Measurements from ENCODE around the gene KIF21A. TPM values are rescaled to one million over a fixed set of nuclear protein-coding genes. Genes with fewer than 3 reads are reported as not detected.

Gene KIF21A
- total RNA-seq, 6 experiments from 2014 or later = 0.55 to 2.7 (median 0.83) TPM

DNA sequence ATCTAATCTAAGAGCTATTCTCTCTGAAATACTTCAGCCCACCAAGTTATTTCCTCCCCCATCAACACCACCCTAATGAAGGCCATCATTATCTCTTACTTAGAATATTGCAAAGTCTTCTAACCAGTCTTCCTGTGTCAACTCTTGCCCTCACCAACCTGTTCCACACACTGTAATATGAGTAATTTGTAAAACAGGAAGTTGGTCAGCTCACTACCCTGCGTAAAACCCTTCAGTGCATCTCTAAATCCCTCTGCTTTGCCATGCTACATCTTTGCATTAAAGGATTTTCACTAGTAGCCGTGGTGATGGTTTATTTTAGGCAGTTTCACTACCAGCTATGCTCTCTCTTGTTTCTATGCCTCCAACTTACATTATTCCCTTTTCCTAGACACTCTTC lies 70.0 kb downstream of the KIF21A start:
- Mint-ChIP-seq H3K36me3 (ENCODE audit: low read depth) (no peaks in the 10 kb centered on the region), H3K4me1 (ENCODE audit: low read depth) (peaks cover 4% of the 10 kb centered on the region; the same call in 1 of the 2 replicates), H3K27me3 (ENCODE audit: insufficient read depth) (no peaks in the 10 kb centered on the region), H3K9me3 (no peaks in the 10 kb centered on the region; the same call in 1 of the 2 replicates), H3K4me3 (peak overlapping the region; percentile 3), H3K27ac (no peak overlapping the region; the same call in 1 of the 2 replicates)
- TF ChIP-seq, protein P1, sequence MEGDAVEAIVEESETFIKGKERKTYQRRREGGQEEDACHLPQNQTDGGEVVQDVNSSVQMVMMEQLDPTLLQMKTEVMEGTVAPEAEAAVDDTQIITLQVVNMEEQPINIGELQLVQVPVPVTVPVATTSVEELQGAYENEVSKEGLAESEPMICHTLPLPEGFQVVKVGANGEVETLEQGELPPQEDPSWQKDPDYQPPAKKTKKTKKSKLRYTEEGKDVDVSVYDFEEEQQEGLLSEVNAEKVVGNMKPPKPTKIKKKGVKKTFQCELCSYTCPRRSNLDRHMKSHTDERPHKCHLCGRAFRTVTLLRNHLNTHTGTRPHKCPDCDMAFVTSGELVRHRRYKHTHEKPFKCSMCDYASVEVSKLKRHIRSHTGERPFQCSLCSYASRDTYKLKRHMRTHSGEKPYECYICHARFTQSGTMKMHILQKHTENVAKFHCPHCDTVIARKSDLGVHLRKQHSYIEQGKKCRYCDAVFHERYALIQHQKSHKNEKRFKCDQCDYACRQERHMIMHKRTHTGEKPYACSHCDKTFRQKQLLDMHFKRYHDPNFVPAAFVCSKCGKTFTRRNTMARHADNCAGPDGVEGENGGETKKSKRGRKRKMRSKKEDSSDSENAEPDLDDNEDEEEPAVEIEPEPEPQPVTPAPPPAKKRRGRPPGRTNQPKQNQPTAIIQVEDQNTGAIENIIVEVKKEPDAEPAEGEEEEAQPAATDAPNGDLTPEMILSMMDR (IDR thresholded peaks at IDR 0.05) = no peak
- DNase-seq = no peak

DNA sequence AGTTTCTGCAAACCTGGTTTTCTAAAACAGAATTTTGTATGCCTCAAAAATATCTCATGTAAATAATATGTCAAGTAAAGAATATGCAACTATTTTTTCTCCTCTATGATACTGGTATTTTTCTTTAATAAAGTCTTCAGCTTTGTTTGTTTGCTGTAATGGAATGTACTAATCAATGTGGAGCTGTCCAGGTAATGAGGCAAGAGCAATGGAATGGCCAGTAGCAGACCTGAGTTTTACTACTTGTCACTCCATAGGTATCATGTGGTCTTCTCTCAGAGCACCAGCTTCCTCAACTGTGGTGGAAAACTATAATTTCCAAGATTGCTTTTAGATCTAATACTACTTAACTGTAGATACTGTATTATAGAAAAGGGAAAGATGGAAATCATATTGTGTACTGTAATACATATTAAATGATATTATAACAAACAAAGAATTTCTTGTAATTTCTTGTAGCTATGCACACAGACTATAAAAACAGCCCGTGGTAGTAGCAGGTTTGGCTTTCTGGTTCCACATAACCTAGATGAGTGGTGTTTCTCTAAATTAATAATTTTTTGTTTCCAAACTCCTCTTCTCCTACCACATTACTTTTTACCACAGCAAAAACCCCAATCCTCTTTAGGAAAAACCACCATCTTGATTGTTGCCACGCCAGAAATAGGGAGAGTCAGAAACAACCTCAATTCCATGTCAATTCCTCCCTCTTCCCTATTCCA lies 70.6 kb downstream of the KIF21A start:
- DNase-seq = no peak
- H3K36me3 Mint-ChIP-seq (ENCODE audit: low read depth) = no peaks in the 10 kb centered on the region
- H3K4me1 Mint-ChIP-seq (ENCODE audit: low read depth) = peaks cover 4% of the 10 kb centered on the region; the same call in 1 of the 2 replicates
- no peak overlapping the region for H3K4me3 Mint-ChIP-seq
- no peaks in the 10 kb centered on the region; the same call in 1 of the 2 replicates for H3K9me3 Mint-ChIP-seq
- H3K27ac Mint-ChIP-seq = no peak overlapping the region
- TF ChIP-seq, protein P1 (IDR thresholded peaks at IDR 0.05) = no peak
- H3K27me3 Mint-ChIP-seq (ENCODE audit: insufficient read depth) = no peaks in the 10 kb centered on the region

DNA sequence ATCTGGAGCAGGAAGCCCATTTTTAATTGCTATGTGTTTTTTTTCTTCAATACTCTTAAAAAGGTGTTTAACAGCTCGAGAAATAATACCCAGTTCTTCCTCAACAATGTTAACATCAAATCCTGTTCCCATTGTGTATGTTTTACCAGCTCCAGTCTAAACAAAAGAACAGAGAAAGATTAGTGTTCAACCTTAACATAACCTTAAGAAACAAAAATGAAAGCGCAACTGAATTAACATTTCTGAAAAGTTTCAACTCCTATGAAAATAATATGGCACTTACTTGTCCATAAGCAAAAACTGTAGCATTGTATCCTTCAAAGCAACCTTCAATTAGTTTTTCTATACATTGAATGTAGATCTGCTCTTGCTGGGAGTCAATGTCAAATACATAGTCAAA lies 73.2 kb downstream of the KIF21A start:
- Mint-ChIP-seq H3K4me1 (ENCODE audit: low read depth) (peaks cover 4% of the 10 kb centered on the region; the same call in 1 of the 2 replicates), H3K36me3 (ENCODE audit: low read depth) (no peaks in the 10 kb centered on the region), H3K27me3 (ENCODE audit: insufficient read depth) (no peaks in the 10 kb centered on the region; the same call in 1 of the 2 replicates), H3K9me3 (no peaks in the 10 kb centered on the region), H3K27ac (no peak overlapping the region), H3K4me3 (no peak overlapping the region)
- DNase-seq = no peak
- TF ChIP-seq, protein P1 (IDR thresholded peaks at IDR 0.05) = no peak

DNA sequence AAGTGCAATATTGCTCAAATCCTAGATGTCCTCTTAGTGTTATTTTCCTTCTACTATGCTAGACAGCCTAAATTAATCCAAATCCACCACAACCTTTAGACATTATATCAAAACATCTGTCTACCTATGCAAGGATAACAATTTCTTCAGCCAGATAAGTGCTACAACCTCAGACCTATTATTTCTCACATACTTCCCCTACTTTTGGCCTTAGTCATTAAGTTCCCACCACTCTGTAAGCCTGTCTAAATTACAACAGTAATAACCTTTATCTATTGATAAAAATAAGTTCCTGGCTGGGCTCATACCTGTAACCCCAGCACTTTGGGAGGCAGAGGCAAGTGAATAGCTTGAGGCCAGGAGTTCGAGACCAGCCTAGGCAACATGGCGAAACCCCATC lies 74.0 kb downstream of the KIF21A start:
- TF ChIP-seq, protein P1 (IDR thresholded peaks at IDR 0.05) = no peak
- Mint-ChIP-seq H3K27ac (no peak overlapping the region), H3K36me3 (ENCODE audit: low read depth) (no peaks in the 10 kb centered on the region), H3K4me3 (no peak overlapping the region), H3K9me3 (no peaks in the 10 kb centered on the region), H3K4me1 (ENCODE audit: low read depth) (peaks cover 4% of the 10 kb centered on the region; the same call in 1 of the 2 replicates), H3K27me3 (ENCODE audit: insufficient read depth) (no peaks in the 10 kb centered on the region; the same call in 1 of the 2 replicates)
- DNase-seq = no peak

DNA sequence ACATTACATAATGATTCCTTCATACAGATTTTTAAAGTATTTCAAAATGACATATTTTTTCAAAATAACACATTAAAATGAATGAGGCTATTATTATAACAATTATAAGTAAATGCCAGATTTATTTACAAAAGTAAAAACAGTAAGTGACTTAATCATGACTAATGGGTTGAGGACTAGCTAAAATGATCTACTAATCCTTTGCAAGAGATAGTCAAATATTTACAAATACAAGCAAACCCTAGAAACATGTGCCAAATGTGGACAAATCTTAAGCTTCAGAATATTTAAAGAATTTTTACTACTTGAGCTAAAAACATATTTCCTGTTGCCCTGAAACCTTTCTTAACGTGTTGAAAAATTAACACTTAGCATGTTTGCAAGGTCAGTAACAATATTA lies 74.8 kb downstream of the KIF21A start:
- Mint-ChIP-seq H3K27ac (no peak overlapping the region), H3K27me3 (ENCODE audit: insufficient read depth) (no peaks in the 10 kb centered on the region; the same call in 1 of the 2 replicates), H3K36me3 (ENCODE audit: low read depth) (no peaks in the 10 kb centered on the region), H3K4me1 (ENCODE audit: low read depth) (peaks cover 4% of the 10 kb centered on the region; the same call in 1 of the 2 replicates), H3K9me3 (no peaks in the 10 kb centered on the region), H3K4me3 (no peak overlapping the region)
- TF ChIP-seq, protein P1 (IDR thresholded peaks at IDR 0.05) = no peak
- no peak for DNase-seq

Data from HFFc6 (cell line).